AG09319 (cell line): ENCODE measurements around the gene WNT2.

Source experiments
- DNase-seq: peaks from one replicate; pipeline ENCODE4 v3.0.0-alpha.2; 2010; ENCODE audit warnings: low read depth; ENCODE audit errors: extremely low read depth
- TF ChIP-seq, protein P1 (sequence below): IDR thresholded peaks from 2 replicates; pipeline ENCODE4 v1.5.1; 2011; ENCODE audit warnings: low read depth, mild to moderate bottlenecking, inconsistent platforms, low read length, moderate library complexity

WNT2 gene

GRCh38 chr7:117347480-117347879 is 24.6 kb upstream of the WNT2 start:
- no peak for DNase-seq
- TF ChIP-seq, protein P1, sequence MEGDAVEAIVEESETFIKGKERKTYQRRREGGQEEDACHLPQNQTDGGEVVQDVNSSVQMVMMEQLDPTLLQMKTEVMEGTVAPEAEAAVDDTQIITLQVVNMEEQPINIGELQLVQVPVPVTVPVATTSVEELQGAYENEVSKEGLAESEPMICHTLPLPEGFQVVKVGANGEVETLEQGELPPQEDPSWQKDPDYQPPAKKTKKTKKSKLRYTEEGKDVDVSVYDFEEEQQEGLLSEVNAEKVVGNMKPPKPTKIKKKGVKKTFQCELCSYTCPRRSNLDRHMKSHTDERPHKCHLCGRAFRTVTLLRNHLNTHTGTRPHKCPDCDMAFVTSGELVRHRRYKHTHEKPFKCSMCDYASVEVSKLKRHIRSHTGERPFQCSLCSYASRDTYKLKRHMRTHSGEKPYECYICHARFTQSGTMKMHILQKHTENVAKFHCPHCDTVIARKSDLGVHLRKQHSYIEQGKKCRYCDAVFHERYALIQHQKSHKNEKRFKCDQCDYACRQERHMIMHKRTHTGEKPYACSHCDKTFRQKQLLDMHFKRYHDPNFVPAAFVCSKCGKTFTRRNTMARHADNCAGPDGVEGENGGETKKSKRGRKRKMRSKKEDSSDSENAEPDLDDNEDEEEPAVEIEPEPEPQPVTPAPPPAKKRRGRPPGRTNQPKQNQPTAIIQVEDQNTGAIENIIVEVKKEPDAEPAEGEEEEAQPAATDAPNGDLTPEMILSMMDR = no peak

DNA sequence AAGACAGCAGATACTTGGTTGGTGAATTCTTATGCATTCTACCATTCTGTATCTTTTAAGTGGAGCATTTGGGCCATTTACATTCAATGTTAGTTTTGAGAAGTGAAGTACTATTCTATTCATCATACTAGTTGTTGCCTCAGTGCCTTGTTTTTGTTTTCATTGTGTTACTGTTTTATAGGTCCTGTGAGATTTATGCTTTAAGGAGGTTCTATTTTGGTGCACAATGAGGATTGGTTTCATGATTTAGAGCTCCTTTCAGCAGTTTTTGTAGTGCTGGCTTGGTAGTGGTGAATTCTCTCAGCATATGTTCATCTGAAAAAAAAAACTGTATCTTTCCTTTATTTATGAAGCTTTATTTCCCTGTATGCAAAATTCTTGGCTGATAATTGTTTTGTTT is 23.3 kb upstream of the WNT2 start:
- TF ChIP-seq, protein P1 = no peak
- DNase-seq = no peak

GRCh38 chr7:117338020-117338419 is 15.2 kb upstream of the WNT2 start:
- TF ChIP-seq, protein P1 = no peak; the same call in 1 of the 2 replicates
- DNase-seq = no peak

DNA sequence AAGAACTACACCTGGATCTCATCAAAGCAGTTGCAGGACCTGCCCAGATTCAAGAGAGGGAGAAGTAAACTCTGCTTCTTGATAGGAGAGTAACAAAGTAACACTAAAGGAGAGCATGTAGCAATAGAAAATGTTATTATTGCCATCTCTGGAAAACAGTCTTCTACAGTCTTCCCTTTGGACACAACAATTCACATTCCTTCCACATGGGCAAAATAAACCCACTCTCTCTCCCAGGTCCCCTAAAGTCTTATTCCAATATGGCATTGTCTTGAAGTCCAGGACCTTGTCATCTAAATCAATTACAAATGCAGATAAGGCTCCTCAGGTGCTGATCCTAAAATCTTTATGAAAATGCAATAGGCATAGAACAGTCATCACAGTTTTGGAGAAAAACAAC is 10.3 kb upstream of the WNT2 start:
- DNase-seq = no peak
- TF ChIP-seq, protein P1 = no peak; the same call in 1 of the 2 replicates

DNA sequence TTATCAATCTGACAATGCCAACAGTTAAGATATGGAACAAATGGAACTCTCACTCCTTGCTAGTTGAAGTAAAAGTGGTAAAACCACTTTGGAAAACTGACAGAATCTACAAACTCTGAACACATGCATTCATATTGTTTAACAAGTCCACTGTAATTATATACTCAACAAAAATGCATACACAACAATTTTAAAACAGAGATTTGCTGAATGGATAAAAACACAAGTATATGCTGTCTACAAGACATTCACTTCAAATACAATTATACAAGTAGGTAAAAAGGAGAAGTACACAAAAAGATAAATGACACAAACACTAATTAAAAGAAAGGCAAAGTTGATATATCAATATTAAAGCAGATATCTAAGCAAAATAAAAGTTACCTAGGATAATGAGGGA is 9.2 kb upstream of the WNT2 start:
- TF ChIP-seq, protein P1 = no peak

DNA sequence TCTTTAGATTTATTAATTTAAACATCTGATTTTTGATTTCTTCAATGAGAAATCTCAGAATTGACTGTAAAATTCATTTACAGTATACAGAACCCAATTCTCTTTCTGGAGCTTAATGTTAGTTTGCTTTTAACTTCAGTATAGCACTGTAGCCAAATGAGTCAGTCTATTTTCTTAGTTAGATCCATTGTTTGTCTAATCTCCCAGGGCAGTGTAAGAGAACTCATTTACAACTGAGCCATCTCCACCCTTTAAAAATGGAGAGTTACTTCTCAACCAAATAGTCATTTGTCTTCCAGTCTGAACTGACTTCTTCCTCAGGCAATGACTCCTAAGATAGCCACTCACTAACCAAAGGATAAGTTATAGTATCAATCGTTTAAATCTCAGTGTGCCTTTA is 3.0 kb upstream of the WNT2 start:
- DNase-seq = no peak
- TF ChIP-seq, protein P1 = no peak

More for the DNA sequence above, 9.2 kb upstream of the WNT2 start:
- no peak for DNase-seq

DNA sequence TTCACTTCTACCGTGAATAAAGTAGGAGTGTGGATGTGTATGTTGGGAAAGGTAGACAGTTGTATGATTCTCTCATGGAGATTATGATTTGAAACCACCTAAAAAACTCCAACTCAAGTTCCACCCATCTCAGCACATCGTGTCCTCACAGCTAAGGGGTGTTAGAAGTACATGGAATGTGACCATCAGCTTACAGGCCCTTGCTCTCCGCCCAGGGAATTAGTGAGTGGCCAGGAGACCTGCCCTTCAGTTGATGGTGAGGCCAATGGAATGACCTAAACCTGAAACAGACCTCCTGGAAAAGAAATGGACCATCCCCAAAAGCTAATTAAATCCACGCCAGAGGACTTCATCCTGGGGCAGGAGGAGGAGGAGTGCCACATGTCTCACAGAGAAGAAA is 2.1 kb upstream of the WNT2 start:
- TF ChIP-seq, protein P1 = no peak
- no peak for DNase-seq
